Erythroblast (primary cell): Measurements from ENCODE around the gene MAU2.

Experiments used
- GATA1 ChIP-seq: IDR thresholded peaks from 2 replicates; pipeline ENCODE4 v1.6.1; 2011; ENCODE audit warnings: low read depth, mild to moderate bottlenecking, control low read depth, low read length, moderate library complexity
- POLR2A ChIP-seq: IDR thresholded peaks from 2 replicates; pipeline ENCODE4 v1.6.1; 2011; ENCODE audit warnings: mild to moderate bottlenecking, low read length

DNA sequence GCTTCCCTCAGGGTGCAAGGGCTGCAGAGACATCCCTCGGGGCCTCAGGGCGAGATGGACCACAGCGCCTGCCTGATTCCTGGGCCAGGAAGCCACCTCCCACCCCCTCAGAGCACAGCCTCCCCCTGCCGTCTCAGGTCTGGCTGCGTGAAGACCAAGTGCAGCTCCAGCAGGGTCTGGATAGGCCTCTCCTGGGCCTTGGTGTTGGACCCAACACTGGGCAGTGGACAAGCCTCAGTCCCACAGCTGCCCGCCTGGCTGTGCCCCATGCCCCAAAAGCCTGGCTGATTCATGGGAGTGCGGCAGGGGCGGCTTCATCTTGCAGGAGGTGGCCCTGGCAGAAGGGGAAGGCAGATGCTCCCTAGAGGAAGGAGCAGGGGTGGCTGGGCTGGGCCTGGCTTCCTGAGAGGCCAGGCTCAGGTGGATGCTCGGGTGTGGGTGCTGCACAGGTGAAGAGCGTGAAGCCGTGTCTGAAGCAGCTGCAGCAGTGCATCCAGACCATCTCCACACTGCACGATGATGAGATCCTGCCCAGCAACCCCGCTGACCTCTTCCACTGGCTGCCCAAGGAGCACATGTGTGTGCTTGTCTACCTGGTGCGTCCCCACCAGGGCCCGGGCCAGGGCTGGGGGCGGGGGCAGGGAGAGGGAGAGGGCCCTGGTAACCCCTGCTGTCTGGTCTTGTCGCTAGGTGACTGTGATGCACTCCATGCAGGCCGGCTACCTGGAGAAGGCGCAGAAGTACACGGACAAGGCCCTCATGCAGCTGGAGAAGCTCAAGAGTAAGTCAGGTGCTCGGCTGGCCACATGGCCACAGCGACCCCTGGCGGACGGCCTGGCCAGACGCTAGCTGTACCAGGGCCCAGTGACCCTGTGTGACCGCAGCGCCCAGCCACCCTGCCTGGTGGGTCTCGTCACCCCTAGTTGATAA, 21.7 kb downstream of the MAU2 start:
- TF ChIP-seq POLR2A (no peak), GATA1 (no peak)
